HG02623 (cell line): Measurements from ENCODE around the gene LIN7A.
"Not testable (repeated sequence)": the region's sequence is repeated elsewhere in the genome, so short reads cannot be mapped to it uniquely, and the experiment has no call there.

ENCODE experiments used
- ATAC-seq: cut with Tn5 transposase; IDR thresholded peaks from one replicate; pipeline ENCODE4 v1.9.1; 2021; ENCODE audit warnings: moderate library complexity; ENCODE audit not compliant: unreplicated experiment

LIN7A gene

DNA sequence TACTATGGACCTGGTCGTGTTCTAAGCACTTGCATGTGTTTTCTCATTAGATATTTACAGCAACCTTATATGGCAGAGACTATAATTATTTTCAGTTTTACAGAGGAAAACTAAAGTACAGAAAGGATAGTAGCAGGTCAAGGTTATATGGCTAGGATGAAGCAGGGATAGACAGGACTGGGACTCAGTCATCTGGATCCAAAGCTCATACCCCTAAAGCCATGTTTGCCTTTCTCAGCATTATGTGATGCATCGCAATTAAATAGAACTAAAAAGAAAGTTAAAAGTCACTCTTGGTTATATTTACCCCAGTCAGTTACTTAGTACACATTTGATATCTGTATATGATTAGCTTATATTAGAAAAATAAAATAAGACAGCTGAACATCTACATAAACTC is 13.3 kb downstream of the LIN7A start:
- no peak for ATAC-seq

DNA sequence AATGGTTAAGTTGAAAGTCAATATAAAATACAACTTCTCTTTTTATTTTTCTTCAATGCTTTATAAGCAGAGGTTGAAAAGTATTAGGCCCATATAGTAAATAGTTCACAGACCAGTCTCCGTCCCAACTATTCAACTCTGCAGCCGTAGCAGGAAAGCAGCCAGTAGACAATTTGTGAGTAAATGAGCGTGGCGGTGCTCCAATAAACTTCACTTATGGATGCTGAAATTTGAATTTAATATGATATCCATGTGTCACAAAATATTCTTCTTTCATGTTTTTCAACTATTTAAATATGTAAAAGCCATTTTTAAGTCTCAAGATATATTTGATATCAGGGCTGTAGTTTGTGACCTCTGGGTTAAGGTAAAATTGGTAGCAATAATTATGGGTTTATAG is 17.7 kb downstream of the LIN7A start:
- ATAC-seq = no peak

DNA sequence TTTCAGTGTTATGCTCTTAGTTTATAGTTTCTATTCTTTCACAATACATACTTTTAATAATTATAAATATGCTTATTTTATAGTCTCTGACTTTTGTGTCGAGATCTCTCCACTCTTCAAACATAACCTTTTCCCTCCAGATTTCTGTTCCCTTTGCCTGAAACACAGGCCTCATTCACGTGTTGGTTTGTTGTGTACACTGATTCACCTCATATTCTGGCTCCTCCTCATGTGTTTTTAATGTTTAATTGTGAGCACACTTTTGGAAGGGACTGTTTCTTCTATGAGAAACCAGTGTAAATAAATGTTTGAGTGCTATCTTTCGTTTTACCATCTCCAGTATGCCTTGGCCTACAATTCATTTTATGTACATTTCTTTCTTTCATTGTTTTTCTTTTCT is 20.1 kb downstream of the LIN7A start:
- no peak for ATAC-seq

DNA sequence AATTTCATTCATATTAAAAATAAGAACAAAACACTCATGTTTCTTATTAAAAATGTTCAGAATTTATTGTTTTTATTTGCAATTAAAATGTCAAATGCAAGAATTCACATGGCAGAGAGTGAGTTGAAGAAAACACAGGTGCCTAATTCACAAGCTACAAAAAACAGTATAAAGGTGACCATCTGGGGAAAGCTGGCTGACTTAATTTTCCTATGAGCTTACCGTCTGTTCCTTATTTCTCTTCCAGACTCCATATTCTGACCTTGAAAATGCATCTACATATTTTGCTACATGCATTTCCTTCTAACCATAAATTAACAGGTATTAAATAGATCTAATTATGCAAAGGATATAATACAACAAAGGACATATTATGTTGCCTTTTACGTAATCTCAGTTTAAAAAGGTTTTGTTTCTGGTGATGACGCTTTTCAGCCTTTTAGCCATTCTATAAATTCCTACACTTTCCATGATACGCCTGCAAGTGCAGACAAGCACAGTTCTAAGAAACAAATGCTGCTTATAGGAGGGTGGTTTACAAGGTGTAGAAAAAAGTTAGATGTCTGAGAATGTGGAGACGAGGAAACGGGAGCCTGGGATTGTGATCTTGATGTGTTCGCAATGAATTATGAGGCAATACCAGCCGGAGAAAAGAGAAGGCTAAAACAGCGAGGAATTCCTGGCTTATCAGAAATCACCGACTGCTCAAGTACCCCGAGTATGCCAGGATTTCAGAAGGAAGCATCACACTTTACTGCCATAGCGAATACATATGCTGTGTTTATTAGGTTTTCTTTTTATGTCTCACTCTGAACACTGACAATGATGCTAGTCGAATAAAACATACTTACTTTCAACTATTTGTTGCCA is 24.6 kb downstream of the LIN7A start:
- no peak for ATAC-seq

DNA sequence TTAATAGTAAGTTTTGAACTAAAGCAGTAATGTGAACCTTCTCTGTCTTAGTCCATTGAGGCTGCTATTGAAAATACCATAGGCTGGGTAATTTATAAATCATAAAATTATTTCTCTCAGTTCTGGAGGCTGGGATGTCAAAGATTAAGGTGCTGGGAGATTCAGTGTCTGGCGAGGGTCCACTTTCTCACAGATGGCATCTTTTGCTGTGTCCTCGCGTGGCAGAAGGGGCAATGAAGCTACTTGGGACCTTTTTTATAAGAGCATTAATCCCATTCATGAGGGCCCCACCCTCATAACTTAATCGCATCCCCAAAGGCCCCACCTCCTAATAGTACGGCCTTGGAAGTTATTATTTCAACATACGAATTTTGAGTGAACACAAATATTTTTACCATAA is 28.4 kb downstream of the LIN7A start:
- no peak for ATAC-seq

DNA sequence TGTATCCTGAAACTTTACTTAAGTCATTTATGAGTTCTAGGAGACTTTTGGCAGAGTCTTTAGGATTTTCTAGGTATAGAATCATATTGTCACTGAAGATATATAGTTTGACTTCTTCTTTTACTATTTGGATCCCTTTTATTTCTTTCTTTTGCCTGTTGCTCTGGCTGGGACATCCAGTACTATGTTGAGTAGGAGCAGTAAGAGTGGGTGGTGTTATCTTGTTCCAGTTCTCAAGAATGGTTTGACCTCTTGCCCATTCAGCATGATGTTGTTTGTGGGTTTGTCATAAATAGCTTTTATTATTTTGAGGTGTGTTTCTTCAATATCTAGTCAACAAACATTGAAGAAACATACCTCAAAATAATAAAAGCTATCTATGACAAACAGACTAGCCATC is 35.0 kb downstream of the LIN7A start:
- no peak for ATAC-seq

DNA sequence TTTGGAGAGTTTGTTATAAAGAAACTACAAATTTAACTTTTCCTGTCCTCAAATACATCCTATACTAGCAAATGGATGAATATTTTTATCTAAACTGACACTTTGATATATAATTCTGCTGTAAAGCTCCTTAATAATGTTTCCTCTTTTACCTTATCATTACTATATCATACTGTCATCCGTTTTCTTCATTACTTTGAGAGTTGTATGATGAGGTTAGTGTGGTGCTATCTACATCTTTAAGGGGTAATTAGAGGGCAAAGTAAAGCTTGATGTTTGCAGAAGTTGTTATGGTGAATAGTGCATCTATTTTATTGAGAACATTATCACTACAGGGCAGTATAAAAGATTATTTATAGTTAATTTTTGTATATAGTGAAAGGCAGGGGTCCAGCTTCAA is 36.1 kb downstream of the LIN7A start:
- ATAC-seq = no peak

DNA sequence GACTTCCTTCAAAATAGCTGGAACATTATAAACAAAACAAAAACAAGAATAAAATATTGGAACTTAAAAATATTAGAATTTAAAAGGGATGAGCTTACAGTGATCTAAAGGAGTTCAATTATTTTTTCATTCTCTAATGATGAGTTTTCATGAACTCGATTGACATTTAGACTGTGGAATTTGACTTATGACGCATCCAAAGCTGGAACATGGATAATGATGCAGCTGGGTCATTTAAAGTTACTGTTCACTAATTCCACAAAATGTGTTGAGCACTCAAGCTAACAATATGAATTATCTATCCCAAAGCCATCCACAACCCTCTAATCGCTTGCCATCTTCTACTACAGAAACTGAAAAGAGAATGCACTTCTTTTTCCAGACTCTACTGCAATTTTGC is 42.5 kb downstream of the LIN7A start:
- no peak for ATAC-seq

DNA sequence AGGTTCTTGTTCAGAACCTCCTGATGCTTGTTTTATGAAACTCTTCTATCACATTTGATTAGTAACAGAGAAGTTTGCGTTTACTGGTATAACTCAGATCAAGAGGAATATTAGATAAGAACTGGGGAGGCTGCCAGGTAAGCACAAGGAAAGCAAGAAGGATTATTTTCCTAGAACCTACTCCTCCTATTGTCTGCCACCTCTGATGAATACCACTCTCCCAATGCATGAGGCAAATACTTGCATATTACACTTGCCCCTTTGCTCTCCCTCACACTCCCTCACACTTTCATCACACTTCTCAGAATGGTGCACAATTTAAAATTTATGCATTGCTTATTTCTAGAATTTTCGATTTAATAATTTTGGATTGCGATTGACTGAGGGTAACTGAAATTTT is 43.6 kb downstream of the LIN7A start:
- ATAC-seq = no peak

DNA sequence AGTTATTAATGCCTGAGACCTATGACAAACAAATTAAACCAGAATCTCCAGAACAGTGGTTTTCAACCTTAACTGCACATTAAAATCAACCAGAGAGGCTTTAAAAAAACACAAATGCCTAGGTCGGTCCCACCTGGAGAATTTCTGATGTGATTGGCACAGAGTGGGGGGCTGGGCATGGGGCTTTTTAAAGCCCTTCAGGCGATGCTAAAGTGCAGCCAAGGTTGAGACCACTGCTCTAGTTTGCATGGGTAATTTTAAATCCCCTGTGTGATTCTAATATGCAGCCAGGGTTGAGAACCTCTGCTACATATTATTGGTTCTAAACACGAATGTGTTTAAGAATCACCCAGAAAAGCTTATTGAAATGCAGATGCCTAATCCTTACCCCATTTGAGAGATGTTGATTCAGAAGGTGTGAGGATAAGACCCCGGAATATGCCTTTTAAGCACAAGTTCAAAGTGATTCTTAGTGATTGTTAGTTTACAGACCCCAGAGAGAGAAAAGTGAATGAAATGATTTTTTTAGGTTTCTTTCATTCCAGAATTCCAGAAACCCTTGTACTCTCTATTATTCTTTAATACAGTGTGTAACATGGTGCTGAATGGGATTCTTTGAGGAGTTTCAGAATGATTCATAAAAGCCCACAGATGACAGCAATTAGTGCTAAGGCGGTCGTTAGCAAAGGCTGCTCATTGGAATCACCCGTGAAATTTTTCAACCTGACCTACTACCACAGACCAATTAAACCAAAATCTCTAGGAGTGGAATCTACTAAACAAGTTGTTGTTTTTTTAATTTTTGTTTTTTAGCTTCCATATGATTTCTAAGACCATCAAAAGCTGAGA is 44.9 kb downstream of the LIN7A start:
- ATAC-seq = no peak

DNA sequence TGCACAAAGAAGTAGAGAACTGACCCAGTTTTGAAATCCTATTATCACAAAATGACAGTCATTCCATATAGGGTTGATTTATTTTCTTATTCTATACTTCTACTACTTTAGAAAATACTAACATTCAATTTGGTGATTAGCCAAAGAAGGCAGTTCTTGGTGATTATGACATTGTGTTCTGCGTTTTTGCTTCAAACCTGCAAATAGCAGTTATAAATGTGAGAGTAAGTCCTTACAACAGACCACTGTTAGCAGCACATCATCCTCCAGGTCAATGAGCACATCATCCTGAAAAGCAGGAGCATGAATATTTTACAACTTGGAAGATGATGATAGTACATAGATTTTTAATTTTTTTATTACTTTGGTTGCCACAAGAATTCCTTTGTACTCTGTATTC is 53.1 kb downstream of the LIN7A start:
- ATAC-seq = no peak

DNA sequence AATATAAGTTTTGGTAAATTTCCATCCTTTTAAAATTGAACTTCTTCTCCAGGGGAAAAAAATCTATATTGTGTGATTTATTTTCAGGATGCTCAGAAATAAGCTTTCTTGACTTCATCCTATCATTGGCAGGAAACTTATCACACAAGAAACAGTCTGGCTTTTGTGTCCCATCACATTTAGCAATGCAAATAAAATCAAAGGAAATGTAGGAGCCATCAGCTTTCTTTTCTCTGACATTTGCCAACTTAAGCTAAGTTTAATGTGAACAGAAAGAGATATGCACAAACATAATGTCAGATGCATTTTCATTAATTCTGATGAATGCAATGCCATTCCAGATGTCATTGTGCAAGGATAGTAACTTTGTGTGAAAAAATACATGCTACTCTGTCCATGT is 56.6 kb downstream of the LIN7A start:
- no peak for ATAC-seq

DNA sequence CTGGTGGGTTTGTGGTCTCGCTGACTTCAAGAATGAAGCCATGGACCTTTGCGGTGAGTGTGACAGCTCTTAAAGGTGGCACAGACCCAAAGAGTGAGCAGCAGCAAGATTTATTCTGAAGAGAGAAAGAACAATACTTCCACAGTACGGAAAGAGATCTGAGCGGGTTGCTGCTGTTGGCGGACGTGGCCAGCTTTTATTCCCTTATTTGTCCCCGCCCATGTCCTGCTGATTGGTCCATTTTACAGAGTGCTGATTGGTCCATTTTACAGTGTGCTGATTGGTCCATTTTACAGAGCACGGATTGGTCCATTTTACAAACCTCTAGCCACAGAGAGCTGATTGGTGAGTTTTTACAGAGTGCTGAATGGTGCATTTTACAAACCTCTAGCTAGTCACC is 59.3 kb downstream of the LIN7A start:
- not testable (repeated sequence) for ATAC-seq

DNA sequence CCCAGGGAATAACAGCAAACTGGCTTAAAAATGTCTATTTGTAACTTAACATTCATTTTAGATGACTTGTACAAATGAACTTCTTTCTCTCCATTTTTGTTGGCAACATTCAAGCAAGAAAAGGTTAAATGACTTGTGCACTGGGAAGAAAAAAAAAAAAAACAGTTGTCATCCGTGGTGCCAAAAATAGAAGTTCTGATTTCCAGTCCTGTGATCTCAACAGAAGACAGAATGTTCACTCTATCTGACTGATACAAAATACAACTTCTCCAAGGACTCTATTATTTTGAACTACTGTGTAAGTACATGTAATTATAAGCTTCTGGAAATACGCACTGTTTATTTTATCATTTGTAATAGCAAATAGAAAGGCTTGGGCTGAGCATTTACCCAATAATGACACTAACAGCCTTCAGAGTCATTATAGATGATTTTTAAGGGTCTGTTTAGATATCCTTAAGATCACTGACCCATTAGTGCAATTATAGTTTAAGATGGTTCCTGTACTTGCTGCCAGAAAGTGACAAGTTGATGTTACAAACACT is 59.9 kb downstream of the LIN7A start:
- ATAC-seq = no peak

DNA sequence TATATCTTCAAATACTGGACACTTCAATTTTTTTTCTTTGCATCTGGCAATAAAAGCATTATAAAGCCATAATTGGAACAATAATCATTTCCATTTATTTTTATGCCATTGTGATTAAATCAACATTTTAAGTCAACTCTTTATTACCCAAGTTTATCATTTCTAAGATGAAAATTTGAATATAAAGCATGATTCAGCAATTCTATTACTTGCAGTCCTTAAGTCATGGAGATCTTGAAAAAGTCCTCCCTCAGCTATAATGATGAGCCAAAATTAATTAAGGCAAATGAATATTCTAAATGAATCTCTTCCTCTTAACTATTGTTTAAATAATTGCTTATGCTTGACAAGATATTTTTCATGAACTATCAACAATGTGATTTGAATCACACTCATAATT is 65.7 kb downstream of the LIN7A start:
- no peak for ATAC-seq

DNA sequence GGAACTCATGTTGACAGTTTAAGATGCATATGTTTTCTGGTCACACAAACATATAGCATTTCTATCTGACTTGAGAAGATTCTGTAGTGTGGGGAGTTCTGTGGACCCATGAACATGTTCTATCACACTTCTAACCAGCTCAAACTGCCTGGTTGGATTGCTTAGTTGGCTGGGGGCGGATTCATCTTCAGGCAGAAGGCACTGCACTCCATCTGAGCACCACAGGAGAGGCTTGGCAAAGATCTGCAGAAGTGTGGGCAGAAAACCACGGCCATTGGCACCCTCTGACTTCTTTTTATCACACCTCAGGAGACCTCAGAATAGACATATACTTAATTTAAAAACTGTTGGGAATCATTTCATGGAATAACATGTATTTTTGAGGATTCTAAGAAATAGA is 68.5 kb downstream of the LIN7A start:
- no peak for ATAC-seq

DNA sequence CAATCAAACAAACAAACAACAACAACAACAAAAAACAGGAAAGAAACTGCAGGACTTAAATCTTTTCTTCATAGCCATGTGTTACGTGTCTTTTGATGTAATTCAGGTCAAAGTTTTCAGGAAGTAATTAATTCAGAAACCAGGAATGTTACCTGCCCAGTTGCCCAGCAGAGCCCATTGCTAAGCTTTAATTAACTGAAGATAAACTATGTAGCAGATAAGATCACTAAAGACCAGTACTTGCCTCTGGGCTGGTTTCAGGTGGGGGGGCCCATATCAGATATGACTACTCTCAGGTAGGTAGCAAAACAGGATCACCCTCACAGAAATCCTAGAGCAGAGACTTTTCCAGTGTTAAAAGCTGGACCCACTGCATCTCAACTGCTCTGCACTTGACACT is 69.2 kb downstream of the LIN7A start:
- no peak for ATAC-seq

DNA sequence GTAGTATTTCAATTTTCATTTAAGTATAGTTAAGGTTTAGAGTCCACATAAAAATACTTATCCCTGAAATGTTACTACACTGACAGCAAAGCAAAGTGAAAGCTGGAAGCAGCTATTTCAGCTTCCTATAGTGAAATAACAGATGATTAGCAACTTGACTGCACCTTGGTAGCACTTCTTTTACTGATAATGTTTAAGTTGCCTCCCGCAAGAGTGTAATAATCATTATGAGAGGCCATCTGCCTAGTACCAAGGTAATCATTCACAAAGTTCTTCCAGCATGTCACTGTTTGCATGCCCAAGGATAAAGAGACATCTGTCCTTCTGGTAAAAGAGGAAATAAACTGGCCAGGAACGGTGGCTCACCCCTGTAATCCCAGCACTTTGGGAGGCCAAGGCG is 69.8 kb downstream of the LIN7A start:
- no peak for ATAC-seq

DNA sequence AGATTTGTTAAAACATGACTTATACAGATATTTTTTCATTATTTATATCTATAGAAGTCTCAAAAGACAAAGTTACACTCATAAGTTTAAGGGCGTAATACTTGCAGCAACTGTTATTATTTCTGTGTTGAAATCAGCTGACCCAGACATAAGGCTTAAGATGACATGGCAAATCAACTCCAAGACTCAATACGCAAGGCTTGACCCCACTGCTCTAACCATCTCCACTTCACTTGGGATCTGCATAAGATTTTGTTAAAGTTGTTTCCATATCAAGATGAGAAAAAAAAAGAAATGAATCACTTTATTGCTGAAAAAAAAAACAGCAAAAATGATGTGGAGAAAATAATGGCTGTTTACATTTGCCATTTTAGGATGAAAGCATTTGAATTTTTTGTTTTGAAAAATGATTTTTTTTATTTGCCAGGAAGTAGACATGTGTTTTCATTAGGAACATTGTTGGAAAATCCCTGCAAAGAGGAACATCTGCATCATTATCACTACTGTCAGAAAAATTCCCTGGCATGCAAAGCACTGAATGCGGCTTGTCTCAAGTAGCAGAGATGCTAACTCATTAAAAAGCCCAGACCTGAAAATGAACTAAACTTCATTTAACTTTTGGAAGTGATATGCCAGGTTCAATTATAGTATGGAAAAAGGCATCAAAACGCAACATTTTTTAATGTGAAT is 73.5 kb downstream of the LIN7A start:
- no peak for ATAC-seq

DNA sequence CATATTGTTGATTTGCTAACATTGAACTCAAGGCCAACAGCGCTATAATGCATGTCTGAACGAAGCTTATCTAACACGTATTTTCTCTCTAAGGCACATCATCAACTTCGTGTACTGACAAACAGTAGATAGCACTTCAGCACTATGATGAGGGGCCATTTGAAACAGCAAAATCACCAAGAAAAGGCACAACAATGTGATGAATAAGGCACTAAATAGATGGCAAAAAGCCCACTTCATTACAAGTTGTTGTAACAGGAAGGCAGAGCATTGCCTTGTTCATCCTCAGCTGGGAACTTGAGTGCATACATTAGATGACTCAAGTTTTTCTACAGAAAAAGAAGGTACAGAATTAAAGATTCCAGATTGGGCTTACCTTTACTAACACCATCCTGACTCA is 75.2 kb downstream of the LIN7A start:
- no peak for ATAC-seq

DNA sequence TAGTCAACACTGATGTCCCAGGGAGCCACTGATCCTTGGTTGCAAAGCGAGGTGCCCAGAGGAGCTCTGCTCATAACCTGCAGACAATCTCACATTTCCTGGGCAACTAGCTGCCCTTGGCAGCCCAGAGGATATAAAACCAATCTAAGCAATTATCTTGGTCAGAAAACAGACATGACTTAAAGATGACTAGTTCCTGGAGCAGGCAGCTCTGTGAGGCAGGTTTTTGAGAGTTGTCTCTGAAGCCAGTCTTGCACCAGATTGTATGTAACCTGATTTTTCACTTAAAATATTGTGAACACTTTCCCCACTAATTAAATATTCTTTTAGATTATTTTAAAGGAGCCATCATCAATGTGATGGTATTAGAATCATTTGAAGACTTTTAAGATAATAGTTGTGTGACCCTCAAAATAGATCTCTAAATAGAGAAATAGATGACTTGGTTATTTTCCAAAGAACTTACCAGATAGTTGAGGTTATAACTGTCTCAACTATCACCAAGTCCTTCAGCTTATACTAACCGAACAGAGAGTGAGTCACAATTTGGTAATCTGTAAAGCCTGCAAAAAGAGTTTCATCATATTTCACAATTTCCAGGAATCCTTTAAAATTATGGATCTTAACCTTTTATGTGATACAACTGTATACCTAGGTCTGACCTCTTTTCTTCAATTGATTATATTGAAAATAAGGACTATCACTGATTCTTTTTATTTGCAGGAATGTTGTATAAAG is 75.9 kb downstream of the LIN7A start:
- ATAC-seq = no peak
